Colonic mucosa (tissue), 4 donors: Measurements from ENCODE around the gene BCL2L1. TPM values are rescaled to one million over a fixed set of nuclear protein-coding genes. Genes with fewer than 3 reads are reported as not detected.
"Not testable (repeated sequence)": the region's sequence is repeated elsewhere in the genome, so short reads cannot be mapped to it uniquely, and the experiment has no call there.

Source experiments
- DNase-seq: peaks from one replicate; pipeline ENCODE4 v3.0.0-alpha.2; 2020
- H3K27ac ChIP-seq: fragments of 200-600 bp; one replicate; pipeline ENCODE4 v1.8.0; 2021
- H3K27me3 ChIP-seq: fragments of 200-600 bp; one replicate; pipeline ENCODE4 v1.8.0; 2021
- H3K36me3 ChIP-seq: fragments of 200-600 bp; one replicate; pipeline ENCODE4 v1.8.0; 2021
- H3K4me1 ChIP-seq: fragments of 200-600 bp; one replicate; pipeline ENCODE4 v1.8.0; 2021; ENCODE audit warnings: mild to moderate bottlenecking
- H3K4me3 ChIP-seq: fragments of 200-600 bp; one replicate; pipeline ENCODE4 v1.8.0; 2021
- H3K9ac ChIP-seq, 2 donors: one replicate each; pipeline ENCODE4 v1.7.0; 2013; ENCODE audit warnings: control low read depth in 2 of 2, low read depth in 2 of 2, low read length in 2 of 2
- H3K9me3 ChIP-seq: fragments of 200-600 bp; one replicate; pipeline ENCODE4 v1.8.0; 2021
- intact Hi-C: fragments of 100-400 bp; cut with DNase I; formaldehyde crosslinking; loops from one replicate; pipeline ENCODE4 v1.14.1; 2022
- total RNA-seq, 2 donors: library from RNA; stranded (reverse); fragmentation: NEBNext Ultra II Directional in 1 of 2; extraction: Animal tissue kit (Norgen Biotek cat#: 25700) in 1 of 2; gene quantifications; one replicate each; pipeline ENCODE4 v1.2.1, GENCODE V29; 2021
- TF ChIP-seq, protein P1 (sequence below): fragments of 200-600 bp; IDR thresholded peaks from one replicate; pipeline ENCODE4 v1.8.0; 2022; ENCODE audit warnings: antibody characterized with exemption, mild to moderate bottlenecking
- donor health status: healthy.
- donor health status: DM: no; HTN: no; CAD: no.
- donor health status: DM: no; HTN: no; CAD: no.

BCL2L1 gene
- total RNA-seq, 2 donors from 2014 or later, result 55.9 to 59.4 TPM

DNA sequence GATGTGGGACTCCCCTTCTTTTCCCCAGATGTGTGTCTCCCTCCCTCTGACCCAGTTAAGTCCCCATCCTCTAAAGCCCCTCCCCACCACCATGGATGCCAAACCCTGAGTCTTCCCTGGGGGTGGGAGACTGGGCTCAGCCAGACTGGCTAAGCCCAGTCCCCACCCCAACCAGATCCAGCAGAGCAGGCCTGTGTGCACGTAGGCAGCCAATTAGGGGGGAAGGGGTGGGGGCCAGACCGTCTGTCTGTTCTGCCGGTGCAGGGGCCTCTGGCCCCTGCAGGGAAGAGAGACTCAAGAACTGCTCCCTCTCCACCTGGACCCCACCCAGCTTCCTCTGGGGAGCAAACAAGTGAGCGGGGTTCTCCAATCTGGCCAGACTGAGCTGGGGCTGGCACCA, 84.4 kb downstream of the BCL2L1 start:
- no peaks in the 10 kb centered on the region for H3K27me3 ChIP-seq
- H3K36me3 ChIP-seq, result no peaks in the 10 kb centered on the region
- intact Hi-C loops, result loop anchor here (10.0 kb wide), 1 partner anchor 86 kb away; the partner anchor contains the start of gene BCL2L1
- no peaks in the 10 kb centered on the region for H3K4me1 ChIP-seq
- TF ChIP-seq, protein P1, sequence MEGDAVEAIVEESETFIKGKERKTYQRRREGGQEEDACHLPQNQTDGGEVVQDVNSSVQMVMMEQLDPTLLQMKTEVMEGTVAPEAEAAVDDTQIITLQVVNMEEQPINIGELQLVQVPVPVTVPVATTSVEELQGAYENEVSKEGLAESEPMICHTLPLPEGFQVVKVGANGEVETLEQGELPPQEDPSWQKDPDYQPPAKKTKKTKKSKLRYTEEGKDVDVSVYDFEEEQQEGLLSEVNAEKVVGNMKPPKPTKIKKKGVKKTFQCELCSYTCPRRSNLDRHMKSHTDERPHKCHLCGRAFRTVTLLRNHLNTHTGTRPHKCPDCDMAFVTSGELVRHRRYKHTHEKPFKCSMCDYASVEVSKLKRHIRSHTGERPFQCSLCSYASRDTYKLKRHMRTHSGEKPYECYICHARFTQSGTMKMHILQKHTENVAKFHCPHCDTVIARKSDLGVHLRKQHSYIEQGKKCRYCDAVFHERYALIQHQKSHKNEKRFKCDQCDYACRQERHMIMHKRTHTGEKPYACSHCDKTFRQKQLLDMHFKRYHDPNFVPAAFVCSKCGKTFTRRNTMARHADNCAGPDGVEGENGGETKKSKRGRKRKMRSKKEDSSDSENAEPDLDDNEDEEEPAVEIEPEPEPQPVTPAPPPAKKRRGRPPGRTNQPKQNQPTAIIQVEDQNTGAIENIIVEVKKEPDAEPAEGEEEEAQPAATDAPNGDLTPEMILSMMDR, result no peak
- H3K9me3 ChIP-seq, result no peaks in the 10 kb centered on the region
- DNase-seq, result no peak
- no peak overlapping the region for H3K4me3 ChIP-seq
- H3K9ac ChIP-seq, result no peak overlapping the region
- no peak overlapping the region for H3K27ac ChIP-seq

DNA sequence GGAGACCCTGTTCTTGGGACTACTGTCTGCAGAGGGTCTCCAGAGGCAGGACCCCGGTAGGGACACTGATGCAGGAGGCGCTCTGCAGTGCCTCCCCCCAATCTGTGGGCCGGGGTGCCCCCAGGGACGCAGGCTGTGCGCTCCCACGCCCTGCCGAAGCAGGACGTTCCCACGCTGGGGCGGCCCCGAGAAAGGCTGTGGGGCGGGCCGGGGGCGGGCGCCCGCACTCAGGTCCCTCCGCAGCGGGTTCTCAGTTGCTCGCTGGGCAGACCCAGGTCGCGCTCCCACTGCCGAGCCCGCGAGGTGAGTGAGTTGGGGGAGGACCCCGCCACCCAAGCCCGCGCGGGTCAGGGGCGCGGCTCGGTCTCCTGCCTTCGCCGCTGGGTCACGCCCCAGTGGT, 85.0 kb downstream of the BCL2L1 start, which contains the start of gene COX4I2:
Gene COX4I2 (plus strand): TSS at position 253 of the 400 bp plus-strand sequence. CDS start 1,106 bp downstream, outside the sequence.
- intact Hi-C loops, result loop anchor here (10.0 kb wide), 1 partner anchor 87 kb away; the partner anchor contains the start of gene BCL2L1
- Histone ChIP-seq H3K27me3 (no peaks in the 10 kb centered on the region), H3K4me3 (no peak within 1 kb of the TSS), H3K4me1 (no peaks in the 10 kb centered on the region), H3K27ac (no peak within 1 kb of the TSS), H3K36me3 (no peaks in the 10 kb centered on the region), H3K9ac (no peak within 1 kb of the TSS), H3K9me3 (no peaks in the 10 kb centered on the region)
- no peak for DNase-seq
- TF ChIP-seq, protein P1, result no peak

DNA sequence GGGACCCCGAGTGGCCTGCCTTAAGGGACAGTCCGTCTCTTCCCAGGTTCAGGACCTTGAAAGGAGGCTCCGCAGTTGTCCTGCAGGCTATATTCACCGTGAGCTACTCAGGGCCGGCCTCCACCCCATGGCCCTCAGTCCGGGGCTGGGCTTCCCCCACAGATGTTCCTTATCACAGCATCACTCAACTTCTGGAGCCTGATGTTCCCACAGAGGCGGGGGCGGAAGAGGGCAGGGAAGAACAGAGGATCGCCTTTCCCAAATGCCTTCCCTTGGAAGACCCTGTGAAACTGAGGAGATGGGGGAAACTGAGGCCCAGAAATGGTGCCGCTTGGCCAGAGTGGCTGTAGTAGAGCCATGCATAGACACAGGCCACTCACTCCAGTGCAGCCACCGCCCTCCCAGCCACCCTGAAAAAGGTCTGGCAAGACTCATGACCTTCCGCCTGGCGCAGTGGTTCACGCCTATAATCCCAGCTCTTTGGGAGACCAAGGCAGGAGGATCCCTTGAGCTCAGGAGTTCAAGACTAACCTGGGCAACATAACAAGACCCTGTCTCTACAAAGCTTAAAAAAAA, 89.2 kb downstream of the BCL2L1 start:
- Histone ChIP-seq H3K36me3 (no peaks in the 10 kb centered on the region), H3K9me3 (no peaks in the 10 kb centered on the region), H3K27ac (no peak overlapping the region), H3K9ac (no peak overlapping the region), H3K27me3 (no peaks in the 10 kb centered on the region), H3K4me1 (no peaks in the 10 kb centered on the region), H3K4me3 (no peak overlapping the region)
- DNase-seq, result no peak
- TF ChIP-seq, protein P1, result no peak
- intact Hi-C loops, result loop anchor here (10.0 kb wide), 1 partner anchor 91 kb away; the partner anchor contains the start of gene BCL2L1

DNA sequence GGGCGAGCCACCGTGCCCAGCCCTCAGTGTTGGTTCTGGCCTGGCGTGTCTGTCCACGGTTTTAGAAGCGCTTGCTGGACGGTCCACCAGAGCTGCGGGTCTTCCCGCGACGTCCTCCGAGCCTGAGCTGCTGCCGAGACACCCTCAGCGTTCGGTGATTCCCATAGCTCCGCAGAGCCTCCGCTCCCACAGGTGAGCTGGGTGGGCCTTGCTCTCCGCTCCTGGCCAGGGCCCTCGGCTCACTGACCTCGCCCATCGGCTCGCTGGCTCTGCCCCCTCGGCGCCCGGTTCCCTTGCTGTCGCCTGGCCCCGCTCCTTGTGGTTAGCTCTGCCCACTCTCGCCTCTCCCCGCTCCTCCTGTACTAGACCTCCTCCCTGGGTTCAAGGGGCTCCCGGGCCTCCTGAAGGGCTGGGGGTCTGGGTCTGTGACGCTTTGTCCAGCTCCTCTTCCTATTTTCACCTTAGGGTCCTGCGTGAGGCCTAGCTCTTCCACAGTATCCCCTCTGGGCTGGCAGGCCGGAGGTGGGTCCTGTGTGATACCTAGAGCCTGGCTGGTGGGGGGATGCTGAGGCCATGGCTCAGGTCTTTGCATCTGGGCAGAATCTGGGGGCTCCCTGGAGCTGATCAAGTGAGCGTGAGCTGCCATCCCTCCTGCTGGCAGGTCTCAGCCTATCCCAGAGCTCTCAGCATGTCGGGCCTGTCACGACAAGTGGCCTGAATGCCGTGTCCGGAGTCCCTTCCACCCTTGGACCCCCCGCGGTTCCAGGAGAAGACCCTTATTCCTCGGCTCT, 89.9 kb downstream of the BCL2L1 start:
- H3K4me1 ChIP-seq, result no peaks in the 10 kb centered on the region
- no peaks in the 10 kb centered on the region for H3K36me3 ChIP-seq
- no peak overlapping the region for H3K4me3 ChIP-seq
- H3K9me3 ChIP-seq, result no peaks in the 10 kb centered on the region
- no peak overlapping the region for H3K27ac ChIP-seq
- no peaks in the 10 kb centered on the region for H3K27me3 ChIP-seq
- TF ChIP-seq, protein P1, result no peak
- intact Hi-C loops, result loop anchor here (10.0 kb wide), 1 partner anchor 92 kb away; the partner anchor contains the start of gene BCL2L1
- no peak overlapping the region for H3K9ac ChIP-seq
- no peak for DNase-seq

DNA sequence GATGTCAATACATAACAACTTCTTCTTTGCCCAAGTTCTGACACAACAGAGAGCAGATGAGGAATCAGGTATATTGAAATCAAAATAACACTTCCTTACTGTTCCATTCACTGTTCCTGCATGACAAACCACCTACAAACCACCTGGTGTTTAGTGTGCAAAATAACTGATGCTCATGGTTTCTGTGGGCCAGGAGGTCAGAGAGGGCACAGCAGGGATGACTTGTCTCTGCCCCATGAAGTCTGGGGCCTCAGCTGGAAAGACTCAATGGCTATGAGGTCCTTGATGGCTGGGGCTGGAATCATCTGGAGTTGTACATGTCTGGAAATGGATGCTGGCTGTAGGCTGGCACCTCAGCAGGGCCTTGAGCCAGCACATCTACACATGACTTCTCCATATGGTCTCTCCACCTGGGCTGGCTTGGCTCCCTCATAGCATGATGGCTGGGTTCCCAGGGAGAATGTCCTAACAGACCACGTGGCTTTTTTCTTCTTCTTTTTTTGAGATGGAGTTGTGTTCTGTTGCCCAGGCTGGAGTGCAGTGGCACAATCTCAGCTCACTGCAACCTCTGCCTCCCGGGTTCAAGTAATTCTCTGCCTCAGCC, 92.4 kb downstream of the BCL2L1 start:
- TF ChIP-seq, protein P1, result no peak
- Histone ChIP-seq H3K9me3 (no peaks in the 10 kb centered on the region), H3K4me3 (no peak overlapping the region), H3K27ac (no peak overlapping the region), H3K27me3 (no peaks in the 10 kb centered on the region), H3K4me1 (no peaks in the 10 kb centered on the region), H3K36me3 (no peaks in the 10 kb centered on the region), H3K9ac (no peak overlapping the region)
- DNase-seq, result no peak
- intact Hi-C loops, result loop anchor here (10.0 kb wide), 1 partner anchor 95 kb away; the partner anchor contains the start of gene BCL2L1

DNA sequence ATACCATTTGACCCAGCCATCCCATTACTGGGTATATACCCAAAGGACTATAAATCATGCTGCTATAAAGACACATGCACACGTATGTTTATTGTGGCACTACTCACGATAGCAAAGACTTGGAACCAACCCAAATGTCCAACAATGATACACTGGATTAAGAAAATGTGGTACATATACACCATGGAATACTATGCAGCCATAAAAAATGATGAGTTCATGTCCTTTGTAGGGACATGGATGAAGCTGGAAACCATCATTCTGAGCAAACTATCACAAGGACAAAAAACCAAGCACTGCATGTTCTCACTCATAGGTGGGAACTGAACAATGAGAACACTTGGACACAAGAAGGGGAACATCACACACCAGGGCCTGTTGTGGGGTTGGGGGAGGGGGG, 94.6 kb downstream of the BCL2L1 start:
- H3K27me3 ChIP-seq, H3K9me3 ChIP-seq, H3K9ac ChIP-seq, H3K4me3 ChIP-seq, H3K27ac ChIP-seq, DNase-seq, H3K36me3 ChIP-seq, H3K4me1 ChIP-seq, intact Hi-C loops: not testable (repeated sequence)

DNA sequence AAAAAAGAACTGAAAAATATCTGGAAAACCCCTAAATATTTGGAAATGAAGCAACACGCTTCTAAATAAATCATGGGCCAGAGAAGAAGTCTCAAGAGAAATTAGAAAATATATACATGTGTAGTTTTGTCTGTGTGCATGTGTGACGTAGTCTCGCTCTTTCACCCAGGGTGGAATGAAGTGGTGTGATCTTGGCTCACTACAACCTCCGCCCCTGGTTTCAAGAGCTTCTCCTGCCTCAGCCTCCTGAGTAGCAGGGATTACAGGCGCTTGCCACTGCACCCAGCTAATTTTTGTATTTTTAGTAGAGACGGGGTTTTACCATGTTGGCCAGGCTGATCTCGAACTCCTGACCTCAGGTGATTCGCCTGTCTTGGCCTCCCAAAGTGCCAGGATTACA, 96.1 kb downstream of the BCL2L1 start:
- intact Hi-C loops, H3K9me3 ChIP-seq, H3K9ac ChIP-seq, H3K27me3 ChIP-seq, H3K36me3 ChIP-seq, DNase-seq, H3K27ac ChIP-seq, H3K4me1 ChIP-seq, H3K4me3 ChIP-seq: not testable (repeated sequence)

DNA sequence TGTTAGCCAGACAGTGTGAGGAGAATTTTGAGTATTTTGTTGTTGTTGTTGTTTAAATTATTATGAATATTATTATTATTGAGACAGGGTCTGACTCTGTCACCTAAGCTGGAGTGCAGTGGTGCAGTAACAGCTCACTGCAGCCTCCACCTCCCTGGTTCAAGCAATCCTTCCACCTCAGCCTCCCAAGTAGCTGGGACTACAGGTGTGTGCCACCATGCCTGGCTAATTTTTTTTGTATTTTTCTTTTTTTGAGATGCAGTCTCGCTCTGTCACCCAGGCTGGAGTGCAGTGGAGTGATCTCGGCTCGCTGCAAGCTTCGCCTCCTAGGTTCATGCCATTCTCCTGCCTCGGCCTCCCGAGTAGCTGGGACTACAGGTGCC, 99.6 kb downstream of the BCL2L1 start:
- H3K4me3 ChIP-seq, H3K9ac ChIP-seq, DNase-seq, H3K4me1 ChIP-seq, H3K27ac ChIP-seq, H3K36me3 ChIP-seq, intact Hi-C loops, H3K27me3 ChIP-seq, H3K9me3 ChIP-seq: not testable (repeated sequence)
